Renal cortical epithelial cell (primary cell): Measurements from ENCODE around the gene HHAT. TPM values are rescaled to one million over a fixed set of nuclear protein-coding genes. Genes with fewer than 3 reads are reported as not detected.
"Not testable (repeated sequence)": the region's sequence is repeated elsewhere in the genome, so short reads cannot be mapped to it uniquely, and the experiment has no call there.

Experiments used
- DNase-seq: peaks from one replicate; pipeline ENCODE4 v3.0.0-alpha.2; 2011; ENCODE audit warnings: low read depth
- total RNA-seq: library from RNA; depleted of rRNA; stranded (reverse); fragments of >200 nt; gene quantifications from 2 replicates; pipeline ENCODE4 v1.2.3, GENCODE V29; 2014

Gene HHAT
- total RNA-seq, 1 donor from 2014 or later = 33.5 TPM

- DNase-seq = no peak
These were observed 14.8 kb upstream of the HHAT start for GRCh38 chr1:210313921-210314320.

- DNase-seq = no peak
These were observed 13.2 kb upstream of the HHAT start for GRCh38 chr1:210315529-210315928.

GRCh38 chr1:210321131-210321530 is 7.6 kb upstream of the HHAT start:
- no peak for DNase-seq

GRCh38 chr1:210321552-210321951 is 7.2 kb upstream of the HHAT start:
- no peak for DNase-seq

GRCh38 chr1:210323957-210324356 is 4.7 kb upstream of the HHAT start:
- DNase-seq = no peak

- no peak for DNase-seq
These were observed 3.6 kb upstream of the HHAT start for GRCh38 chr1:210325026-210325670.

- DNase-seq = no peak
These were observed 513 bp upstream of the HHAT start for GRCh38 chr1:210328032-210328745.

GRCh38 chr1:210330279-210330866 is 1.7 kb downstream of the HHAT start:
- DNase-seq = no peak

- no peak for DNase-seq
These were observed 3.5 kb downstream of the HHAT start for GRCh38 chr1:210332233-210332632.

- peak; percentile 48 for DNase-seq
These were observed 4.2 kb downstream of the HHAT start for GRCh38 chr1:210332719-210333398.

- no peak for DNase-seq
These were observed 6.3 kb downstream of the HHAT start for GRCh38 chr1:210335001-210335400.

GRCh38 chr1:210336362-210336761 is 7.7 kb downstream of the HHAT start:
- no peak for DNase-seq

GRCh38 chr1:210339500-210339899 is 10.8 kb downstream of the HHAT start:
- DNase-seq = no peak

GRCh38 chr1:210340311-210340710 is 11.6 kb downstream of the HHAT start:
- no peak for DNase-seq

GRCh38 chr1:210340841-210341240 is 12.1 kb downstream of the HHAT start:
- no peak for DNase-seq

GRCh38 chr1:210342986-210343780 is 14.5 kb downstream of the HHAT start:
- peak; percentile 38 for DNase-seq

- DNase-seq = no peak
These were observed 16.0 kb downstream of the HHAT start for GRCh38 chr1:210344706-210345105.

GRCh38 chr1:210347112-210347511 is 18.4 kb downstream of the HHAT start:
- peak; percentile 28 for DNase-seq

GRCh38 chr1:210351496-210351895 is 22.8 kb downstream of the HHAT start:
- no peak for DNase-seq

GRCh38 chr1:210352575-210352974 is 23.9 kb downstream of the HHAT start:
- no peak for DNase-seq

- not testable (repeated sequence) for DNase-seq
These were observed 25.6 kb downstream of the HHAT start for GRCh38 chr1:210354305-210354704.

GRCh38 chr1:210358626-210359025 is 29.9 kb downstream of the HHAT start:
- peak; percentile 80 for DNase-seq
